ENCODE results near the gene SPP1.
"Not testable (repeated sequence)": the region's sequence is repeated elsewhere in the genome, so short reads cannot be mapped to it uniquely, and the experiment has no call there.

Gene SPP1

GRCh38 chr4:87999191-87999691 is 23.7 kb downstream of the SPP1 start:
- not testable (repeated sequence) for DNase-seq

- DNase-seq = no peak
Measured at GRCh38 chr4:88001871-88002270, 26.4 kb downstream of the SPP1 start.

GRCh38 chr4:88002786-88003185 is 27.3 kb downstream of the SPP1 start:
- no peak for DNase-seq

- DNase-seq = no peak
Measured at GRCh38 chr4:88003261-88003660, 27.7 kb downstream of the SPP1 start.

- no peak for DNase-seq
Measured at GRCh38 chr4:88005076-88005475, 29.6 kb downstream of the SPP1 start.

- DNase-seq = no peak
Measured at GRCh38 chr4:88005946-88006345, 30.4 kb downstream of the SPP1 start.

GRCh38 chr4:88006956-88007303 is 31.4 kb downstream of the SPP1 start:
- no peak for DNase-seq

GRCh38 chr4:88007304-88008121 is 32.0 kb downstream of the SPP1 start, which contains the start of gene PKD2:
PKD2 (plus strand) TSS chr4:88007635; CDS start chr4:88007734, 99 bp downstream.
- DNase-seq = peak; percentile 84

GRCh38 chr4:88008122-88008742 is 32.7 kb downstream of the SPP1 start:
- peak; percentile 12 for DNase-seq

- DNase-seq = no peak
Measured at GRCh38 chr4:88008743-88009171, 33.2 kb downstream of the SPP1 start.

- DNase-seq = no peak
Measured at GRCh38 chr4:88009871-88010270, 34.4 kb downstream of the SPP1 start.

- no peak for DNase-seq
Measured at GRCh38 chr4:88010966-88011365, 35.5 kb downstream of the SPP1 start.

- DNase-seq = no peak
Measured at GRCh38 chr4:88012647-88013046, 37.1 kb downstream of the SPP1 start.

GRCh38 chr4:88014386-88014905 is 38.9 kb downstream of the SPP1 start:
- DNase-seq = no peak

- no peak for DNase-seq
Measured at GRCh38 chr4:88015659-88016295, 40.3 kb downstream of the SPP1 start.

GRCh38 chr4:88017516-88018297 is 42.2 kb downstream of the SPP1 start:
- DNase-seq = no peak

GRCh38 chr4:88018466-88018865 is 43.0 kb downstream of the SPP1 start:
- no peak for DNase-seq

GRCh38 chr4:88021824-88022223 is 46.3 kb downstream of the SPP1 start:
- DNase-seq = no peak

- DNase-seq = no peak
Measured at GRCh38 chr4:88022289-88022688, 46.8 kb downstream of the SPP1 start.

- DNase-seq = not testable (repeated sequence)
Measured at GRCh38 chr4:88025868-88026661, 50.6 kb downstream of the SPP1 start.
